ENCODE measurements around the gene CRYL1.
"Not testable (repeated sequence)": the region's sequence is repeated elsewhere in the genome, so short reads cannot be mapped to it uniquely, and the experiment has no call there.

CRYL1 gene

DNA sequence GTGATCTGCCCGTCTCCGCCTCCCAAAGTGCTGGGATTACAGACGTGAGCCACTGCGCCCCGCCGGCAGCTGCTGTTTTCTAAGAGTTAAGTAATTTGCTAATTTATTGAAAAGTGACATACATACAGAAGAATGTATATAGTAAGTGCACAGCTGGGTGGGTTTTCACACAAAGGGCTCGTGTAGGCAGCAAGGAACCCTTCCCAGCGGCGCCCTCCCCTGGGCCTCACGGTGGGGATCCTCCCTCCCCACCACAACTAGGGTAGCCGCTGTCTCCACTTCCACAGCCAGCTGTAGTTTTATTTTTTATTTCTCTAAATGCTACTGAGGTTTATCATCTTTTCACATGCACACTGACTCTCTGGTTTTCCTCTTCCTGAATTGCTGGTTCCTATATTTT lies 64.9 kb downstream of the CRYL1 start:
- DNase-seq (ENCODE audit: low spot score), result no peak
- no peak for FAIRE-seq

- FAIRE-seq (no peak), DNase-seq (ENCODE audit: low spot score) (no peak)
Measured at GRCh38 chr13:20457670-20458069, 68.0 kb downstream of the CRYL1 start.

DNA sequence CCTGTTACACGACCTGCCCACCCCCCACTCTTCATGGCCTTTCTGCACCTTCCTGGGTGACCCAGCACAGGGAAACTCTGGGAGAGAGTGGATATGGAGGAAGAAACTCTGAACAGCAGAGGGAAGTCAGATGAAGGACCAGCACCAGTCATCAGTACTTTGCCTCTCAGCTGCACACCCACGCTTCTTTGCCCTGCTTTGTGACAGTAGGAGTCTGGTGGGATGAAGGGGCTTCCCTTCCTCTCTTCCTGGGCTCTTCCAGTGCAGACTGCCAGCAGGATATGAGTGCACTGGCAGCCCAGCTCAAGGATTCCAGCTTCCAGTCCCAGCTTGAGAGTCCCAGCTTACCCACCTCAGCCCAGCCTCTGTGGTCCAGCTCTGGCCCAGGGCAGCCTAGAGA lies 68.9 kb downstream of the CRYL1 start:
- FAIRE-seq (no peak), DNase-seq (ENCODE audit: low spot score) (no peak)

GRCh38 chr13:20451397-20451796 lies 74.3 kb downstream of the CRYL1 start:
- no peak for DNase-seq (ENCODE audit: low spot score)
- no peak for FAIRE-seq

- no peak for FAIRE-seq
- no peak for DNase-seq (ENCODE audit: low spot score)
Measured at GRCh38 chr13:20448470-20448869, 77.2 kb downstream of the CRYL1 start.

- FAIRE-seq, result no peak
- DNase-seq (ENCODE audit: low spot score), result no peak
Measured at GRCh38 chr13:20446900-20447299, 78.8 kb downstream of the CRYL1 start.

DNA sequence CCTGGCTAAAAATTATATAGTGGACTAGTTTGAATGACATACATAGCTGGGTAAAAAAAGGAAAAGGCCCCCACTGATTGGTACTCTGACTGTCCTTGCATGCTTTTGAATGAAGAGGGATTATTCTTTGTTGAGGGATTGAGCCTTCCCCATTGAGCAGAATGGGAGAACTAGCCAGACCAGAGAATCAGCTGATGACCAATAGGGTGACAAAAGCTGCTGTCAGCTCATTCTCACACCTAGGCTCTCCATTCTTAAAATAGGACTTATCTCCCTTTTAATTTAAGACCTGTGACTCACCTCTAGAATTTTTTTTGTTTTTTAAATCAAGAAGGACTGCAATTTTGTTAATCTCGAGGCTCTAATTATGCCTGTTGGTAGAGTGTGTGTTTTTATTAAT lies 79.3 kb downstream of the CRYL1 start:
- no peak for FAIRE-seq

DNA sequence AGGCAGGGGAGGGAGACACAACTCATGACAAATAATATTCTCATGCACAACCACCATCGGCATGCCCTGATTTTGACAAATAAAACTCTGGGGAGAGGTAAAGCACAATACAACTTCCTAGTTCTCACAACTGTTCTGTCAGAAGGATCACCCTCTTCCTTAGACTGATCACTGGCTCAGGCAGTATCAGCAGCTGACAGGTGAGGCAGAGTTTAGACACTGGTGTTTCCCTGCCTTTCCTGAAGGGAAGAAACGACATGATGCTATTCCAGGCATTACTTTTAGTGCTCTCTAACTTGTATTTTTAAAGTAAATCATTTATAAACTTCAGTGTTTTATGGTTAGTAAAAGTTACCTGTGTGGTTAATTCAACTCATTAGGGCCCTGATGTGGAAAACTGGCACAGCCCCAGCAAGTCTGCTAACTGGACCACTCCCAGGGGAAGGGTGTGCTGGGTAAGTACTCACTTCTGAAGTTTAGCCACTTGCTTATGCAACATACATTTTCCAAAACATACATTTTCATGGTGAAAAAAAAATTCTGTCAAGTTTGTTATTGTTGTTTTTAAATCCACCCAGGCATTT lies 82.8 kb downstream of the CRYL1 start:
- FAIRE-seq, result no peak

More for the DNA sequence above, 79.3 kb downstream of the CRYL1 start:
- no peak for DNase-seq (ENCODE audit: low spot score)

GRCh38 chr13:20442375-20442774 lies 83.3 kb downstream of the CRYL1 start:
- FAIRE-seq (no peak), DNase-seq (ENCODE audit: low spot score) (no peak)

More for the DNA sequence above, 82.8 kb downstream of the CRYL1 start:
- DNase-seq (ENCODE audit: low spot score), result no peak

DNA sequence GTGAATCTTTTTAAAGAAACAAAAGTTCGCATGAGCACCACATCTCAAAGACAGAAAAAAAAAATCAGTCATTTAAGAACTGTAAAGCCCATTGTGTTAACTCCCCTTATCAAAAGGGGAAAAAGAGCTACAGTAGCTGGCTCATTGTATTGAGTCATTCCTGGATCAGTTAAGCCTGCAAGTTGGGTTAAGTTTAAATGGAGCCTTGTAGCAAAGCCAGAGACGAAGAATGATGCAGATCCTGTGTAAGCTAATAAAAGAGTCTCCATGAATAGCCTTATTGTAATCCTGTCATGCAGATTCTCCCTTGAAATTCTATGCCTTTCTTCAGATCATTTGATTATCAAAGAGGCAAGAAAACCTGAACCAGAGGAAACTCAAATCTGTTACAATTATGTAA lies 83.8 kb downstream of the CRYL1 start:
- DNase-seq (ENCODE audit: low spot score) (no peak), FAIRE-seq (no peak)

DNA sequence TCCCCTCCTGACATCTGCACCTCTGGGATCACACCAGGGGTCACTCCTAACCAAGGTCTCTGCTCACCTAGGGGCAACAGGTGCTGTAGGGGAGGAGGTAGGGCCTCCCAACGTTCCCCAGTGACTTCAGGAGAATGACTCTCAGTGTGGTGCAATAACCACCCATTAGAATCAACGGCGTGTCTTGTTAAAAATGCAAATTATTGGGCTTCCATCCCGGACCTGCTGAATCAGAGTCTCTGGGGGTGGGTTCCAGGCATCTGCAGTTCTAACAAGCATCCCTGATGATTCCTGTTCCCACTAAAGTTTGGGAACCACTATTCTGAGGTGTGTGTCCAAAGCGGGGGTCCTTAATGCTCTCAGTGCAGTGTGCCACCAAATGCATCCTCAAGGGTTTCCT lies 84.6 kb downstream of the CRYL1 start:
- DNase-seq (ENCODE audit: low spot score), result no peak
- FAIRE-seq, result no peak

- FAIRE-seq (no peak), DNase-seq (ENCODE audit: low spot score) (no peak)
Measured at GRCh38 chr13:20439261-20439660, 86.4 kb downstream of the CRYL1 start.

GRCh38 chr13:20438801-20439200 lies 86.9 kb downstream of the CRYL1 start:
- no peak for DNase-seq (ENCODE audit: low spot score)
- FAIRE-seq, result no peak

GRCh38 chr13:20436505-20436904 lies 89.2 kb downstream of the CRYL1 start:
- DNase-seq (ENCODE audit: low spot score) (no peak), FAIRE-seq (no peak)

- FAIRE-seq (no peak), DNase-seq (ENCODE audit: low spot score) (no peak)
Measured at GRCh38 chr13:20435616-20436368, 89.9 kb downstream of the CRYL1 start.

DNA sequence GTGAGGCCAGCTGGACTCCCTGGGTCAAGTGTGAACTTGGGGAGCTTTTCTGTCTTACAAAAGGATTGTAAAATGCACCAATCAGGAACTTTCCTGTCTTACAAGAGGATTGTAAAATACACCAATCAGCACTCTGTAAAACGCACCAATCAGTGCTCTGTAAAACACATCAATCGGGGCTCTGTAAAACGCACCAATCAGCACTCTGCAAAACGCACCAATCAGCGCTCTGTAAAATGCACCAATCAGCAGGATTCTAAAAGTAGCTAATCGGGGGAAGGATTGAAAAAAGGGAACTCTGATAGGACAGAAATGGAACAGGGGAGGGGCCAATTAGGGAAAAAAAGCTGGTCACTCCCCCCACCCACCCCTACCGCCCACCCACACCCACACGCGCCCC lies 91.4 kb downstream of the CRYL1 start:
- FAIRE-seq; DNase-seq (ENCODE audit: low spot score): not testable (repeated sequence)

DNA sequence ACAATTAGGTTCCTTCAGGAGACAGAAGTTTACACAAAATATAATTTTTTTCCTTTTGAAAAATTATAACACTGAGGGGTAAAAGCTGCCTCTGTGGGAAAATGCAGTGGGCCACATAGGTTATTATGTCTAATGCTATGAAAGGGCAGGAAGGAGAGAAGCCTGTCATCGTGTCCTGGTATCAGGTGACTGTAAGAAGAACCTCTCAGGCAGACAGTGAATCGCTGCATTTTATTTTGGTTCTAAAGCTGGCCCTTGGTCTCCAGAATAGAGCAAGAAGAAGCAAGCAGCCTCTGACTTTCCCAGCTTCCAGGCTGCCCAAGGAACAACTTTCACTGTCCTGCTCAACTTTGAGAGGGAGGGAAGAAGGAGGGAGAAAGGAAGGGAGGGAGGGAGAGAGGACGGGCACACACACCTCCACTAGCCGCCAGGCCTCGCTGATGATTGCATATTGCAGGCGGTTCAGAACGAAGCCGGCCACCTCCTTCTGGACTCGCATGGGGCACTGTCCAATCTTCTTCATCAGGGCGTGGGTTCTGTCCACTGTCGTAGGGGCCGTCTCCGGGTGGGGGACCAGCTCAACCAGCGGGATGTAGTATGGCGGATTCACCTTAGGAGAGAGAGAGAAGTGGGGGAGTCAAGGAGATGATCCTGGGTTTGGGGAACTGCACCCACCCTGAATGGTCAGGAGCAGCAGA lies 93.8 kb downstream of the CRYL1 start:
- DNase-seq (ENCODE audit: low spot score) (no peak), FAIRE-seq (no peak)

DNA sequence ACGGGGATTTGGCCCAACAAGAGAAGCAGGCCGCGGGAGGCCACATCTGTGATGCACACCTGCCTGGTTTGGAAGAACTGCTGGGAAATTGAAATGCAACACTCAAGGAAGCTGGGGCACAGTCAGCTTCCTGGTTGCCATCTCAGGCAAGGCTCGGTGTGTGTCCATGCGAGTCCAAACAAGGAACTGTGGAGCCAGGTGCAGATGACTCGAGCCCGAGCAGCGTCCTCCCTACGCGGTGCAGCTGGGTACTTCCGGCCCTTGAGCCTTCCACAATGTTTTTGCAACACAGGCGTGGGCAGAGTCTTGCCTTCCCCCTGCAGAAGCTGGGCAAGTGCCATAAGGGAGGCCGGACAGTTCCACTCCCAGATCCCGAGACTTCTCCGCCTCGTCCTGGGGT lies 94.6 kb downstream of the CRYL1 start:
- FAIRE-seq (no peak), DNase-seq (ENCODE audit: low spot score) (no peak)

- FAIRE-seq, result no peak
Measured at GRCh38 chr13:20430296-20430695, 95.4 kb downstream of the CRYL1 start.

GRCh38 chr13:20429682-20430081 lies 96.0 kb downstream of the CRYL1 start:
- DNase-seq (ENCODE audit: low spot score), result no peak
- no peak for FAIRE-seq

More at GRCh38 chr13:20430296-20430695, 95.4 kb downstream of the CRYL1 start:
- no peak for DNase-seq (ENCODE audit: low spot score)

- FAIRE-seq (no peak), DNase-seq (ENCODE audit: low spot score) (no peak)
Measured at GRCh38 chr13:20428666-20429644, 96.7 kb downstream of the CRYL1 start.
